ENCODE data around the gene LRRK2. TPM values are rescaled to one million over a fixed set of nuclear protein-coding genes. Genes with fewer than 3 reads are reported as not detected.
A peak's percentile ranks its signal among the peaks of the same experiment; 100 is the strongest.
"Not testable (repeated sequence)": the region's sequence is repeated elsewhere in the genome, so short reads cannot be mapped to it uniquely, and the experiment has no call there.

The LRRK2 gene
- total RNA-seq, 4 donors from 2014 or later = 5.7 to 11.1 (median 9.5) TPM

- TF ChIP-seq POLR2A (IDR thresholded peaks at IDR 0.05) = no peak
- no peak for TF ChIP-seq CTCF (IDR thresholded peaks at IDR 0.05)
- no peak overlapping the region for H3K4me3 ChIP-seq (ENCODE audit: low read depth, poor library complexity, severe bottlenecking)
- DNase-seq (ENCODE audit: low spot score in 2 of 2) = no peak
- 90 to 95% methylated on average over 3 of the region's 3 CpGs for WGBS, 2 donors
- intact Hi-C loops (cut with DNase I; ENCODE audit: low total_unique reads) = no loop called here
These were observed 20.5 kb upstream of the LRRK2 start for GRCh38 chr12:40204337-40204736.

- peak in 1 of 2 donors; percentile 16 for DNase-seq (ENCODE audit: low spot score in 2 of 2)
- WGBS, 2 donors = 59 to 67% methylated on average over 2 of the region's 2 CpGs
- no peak overlapping the region for H3K4me3 ChIP-seq (ENCODE audit: low read depth, poor library complexity, severe bottlenecking)
- intact Hi-C loops (cut with DNase I; ENCODE audit: low total_unique reads) = no loop called here
- no peak for TF ChIP-seq CTCF (IDR thresholded peaks at IDR 0.05)
- no peak for TF ChIP-seq POLR2A (IDR thresholded peaks at IDR 0.05)
These were observed 17.2 kb upstream of the LRRK2 start for GRCh38 chr12:40207551-40207950.

- intact Hi-C loops (cut with DNase I; ENCODE audit: low total_unique reads) = no loop called here
- TF ChIP-seq POLR2A (IDR thresholded peaks at IDR 0.05) (no peak), CTCF (IDR thresholded peaks at IDR 0.05) (no peak)
- no peak overlapping the region for H3K4me3 ChIP-seq (ENCODE audit: low read depth, poor library complexity, severe bottlenecking)
- DNase-seq (ENCODE audit: low spot score in 2 of 2) = peak in 1 of 2 donors; percentile 27
- 35 to 44% methylated on average over 4 of the region's 4 CpGs for WGBS, 2 donors
These were observed 15.9 kb upstream of the LRRK2 start for GRCh38 chr12:40208707-40209446.

- DNase-seq (ENCODE audit: low spot score in 2 of 2) = no peak
- H3K4me3 ChIP-seq (ENCODE audit: low read depth, poor library complexity, severe bottlenecking) = no peak overlapping the region
- WGBS, 2 donors = 68 to 71% methylated on average over 4 of the region's 4 CpGs
- intact Hi-C loops (cut with DNase I; ENCODE audit: low total_unique reads) = no loop called here
- no peak for TF ChIP-seq POLR2A (IDR thresholded peaks at IDR 0.05)
- no peak for TF ChIP-seq CTCF (IDR thresholded peaks at IDR 0.05)
These were observed 14.9 kb upstream of the LRRK2 start for GRCh38 chr12:40209886-40210285.

GRCh38 chr12:40211186-40211585 lies 13.6 kb upstream of the LRRK2 start:
- intact Hi-C loops (cut with DNase I; ENCODE audit: low total_unique reads); H3K4me3 ChIP-seq (ENCODE audit: low read depth, poor library complexity, severe bottlenecking); DNase-seq (ENCODE audit: low spot score in 2 of 2): not testable (repeated sequence)
- 83 to 91% methylated on average over 1 of the region's 1 CpG for WGBS, 2 donors

GRCh38 chr12:40212566-40212965 lies 12.2 kb upstream of the LRRK2 start:
- no peak for TF ChIP-seq CTCF (IDR thresholded peaks at IDR 0.05)
- TF ChIP-seq POLR2A (IDR thresholded peaks at IDR 0.05) = no peak
- H3K4me3 ChIP-seq (ENCODE audit: low read depth, poor library complexity, severe bottlenecking) = no peak overlapping the region
- intact Hi-C loops (cut with DNase I; ENCODE audit: low total_unique reads) = no loop called here
- DNase-seq (ENCODE audit: low spot score in 2 of 2) = no peak
- WGBS, 2 donors = 74 to 83% methylated on average over 2 of the region's 2 CpGs

Measured in lower leg skin (tissue), 4 donors.